ENCODE results near the gene MOB3A. TPM values are rescaled to one million over a fixed set of nuclear protein-coding genes. Genes with fewer than 3 reads are reported as not detected.
A peak's percentile ranks its signal among the peaks of the same experiment; 100 is the strongest.

The MOB3A gene
- total and polyA plus RNA-seq, 2 of the 13 experiments (the other 11 are each of a cell fraction or from before 2014, with no cell fraction given) = 3.5 to 17.8 TPM

GRCh38 chr19:2064788-2065524 is 31.2 kb downstream of the MOB3A start (continued):
- TF ChIP-seq TCF12 (IDR thresholded peaks at IDR 0.05) = no peak
- 0 out of 2 replicates have a peak, but pooled peaks have one; percentile 14 for TF ChIP-seq TCF12 (CRISPR knock-in tag; IDR thresholded peaks at IDR 0.05)
- TF ChIP-seq HOXA7 (CRISPR knock-in tag; IDR thresholded peaks at IDR 0.05) = no peak
- no peak for TF ChIP-seq MED8 (CRISPR knock-in tag; IDR thresholded peaks at IDR 0.05; ENCODE audit: insufficient replicate concordance)
- no peak for TF ChIP-seq ZNF740 (CRISPR knock-in tag; IDR thresholded peaks at IDR 0.05)
- TF ChIP-seq, protein P1, sequence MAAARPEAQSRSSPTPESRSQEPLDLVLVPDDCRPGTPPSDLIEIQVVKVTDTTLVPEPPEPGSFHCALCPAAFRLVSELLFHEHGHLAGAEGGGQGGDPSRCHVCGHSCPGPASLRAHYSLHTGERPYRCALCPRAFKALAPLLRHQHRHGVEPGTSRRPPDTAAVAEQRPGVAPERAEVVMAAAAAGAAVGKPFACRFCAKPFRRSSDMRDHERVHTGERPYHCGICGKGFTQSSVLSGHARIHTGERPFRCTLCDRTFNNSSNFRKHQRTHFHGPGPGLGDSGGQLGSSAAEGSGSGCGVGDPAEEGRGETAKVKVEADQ (CRISPR knock-in tag; IDR thresholded peaks at IDR 0.05; ENCODE audit: borderline replicate concordance) = no peak
- no peak for TF ChIP-seq RNF219 (CRISPR knock-in tag; IDR thresholded peaks at IDR 0.05)
- peak; percentile 38; the same call in 1 of the 2 replicates for TF ChIP-seq PHF20 (CRISPR knock-in tag; IDR thresholded peaks at IDR 0.05)
- TF ChIP-seq FOSL1 (CRISPR knock-in tag; IDR thresholded peaks at IDR 0.05; ENCODE audit: borderline replicate concordance) = no peak
- TF ChIP-seq NR2F6 (IDR thresholded peaks at IDR 0.05) = no peak
- TF ChIP-seq NR2F6 (CRISPR knock-in tag; IDR thresholded peaks at IDR 0.05) = no peak
- TF ChIP-seq LRRFIP1 (CRISPR knock-in tag; conservative IDR thresholded peaks at IDR 0.05) = no peak
- no peak for TF ChIP-seq TBP (CRISPR knock-in tag; IDR thresholded peaks at IDR 0.05)
- TF ChIP-seq RCOR2 (CRISPR knock-in tag; IDR thresholded peaks at IDR 0.05) = no peak
- peak; percentile 68; the same call in 1 of the 2 replicates for TF ChIP-seq FOXC1 (CRISPR knock-in tag; IDR thresholded peaks at IDR 0.05; ENCODE audit: borderline replicate concordance)
- TF ChIP-seq ZBTB20 (CRISPR knock-in tag; IDR thresholded peaks at IDR 0.05; ENCODE audit: borderline replicate concordance, low read depth) = peak; percentile 78; the same call in 1 of the 2 replicates
- no peak for TF ChIP-seq ZNF180 (CRISPR knock-in tag; IDR thresholded peaks at IDR 0.05; ENCODE audit: borderline replicate concordance, low read depth)
- TF ChIP-seq DZIP1 (CRISPR knock-in tag; IDR thresholded peaks at IDR 0.05) = peak; percentile 29; the same call in 1 of the 2 replicates
- TF ChIP-seq ZNF737 (CRISPR knock-in tag; IDR thresholded peaks at IDR 0.05; ENCODE audit: borderline replicate concordance) = 0 out of 2 replicates have a peak, but pooled peaks have one; percentile 64
- no peak for TF ChIP-seq ZNF3 (CRISPR knock-in tag; IDR thresholded peaks at IDR 0.05)
- no peak for TF ChIP-seq THYN1 (CRISPR knock-in tag; IDR thresholded peaks at IDR 0.05; ENCODE audit: borderline replicate concordance, low read depth)
- 0 out of 2 replicates have a peak, but pooled peaks have one; percentile 28 for TF ChIP-seq RXRB (CRISPR knock-in tag; IDR thresholded peaks at IDR 0.05; ENCODE audit: borderline replicate concordance)

Measured in HepG2 (cell line).